AG10803 (cell line): ENCODE measurements around the gene ADGRV1.
A peak's percentile ranks its signal among the peaks of the same experiment; 100 is the strongest.

Source experiments
- DNase-seq: peaks from one replicate; pipeline ENCODE4 v3.0.0; 2010; ENCODE audit warnings: low read depth
- H3K4me3 ChIP-seq: 2 replicates; pipeline ENCODE4 v1.5.1; 2011; ENCODE audit warnings: mild to moderate bottlenecking, low read length, control low read depth
- TF ChIP-seq, protein P1 (sequence below): conservative IDR thresholded peaks from 2 replicates; pipeline ENCODE4 v1.5.1; 2011; ENCODE audit warnings: mild to moderate bottlenecking, low read length, control low read depth, inconsistent platforms

Gene ADGRV1, protein sequence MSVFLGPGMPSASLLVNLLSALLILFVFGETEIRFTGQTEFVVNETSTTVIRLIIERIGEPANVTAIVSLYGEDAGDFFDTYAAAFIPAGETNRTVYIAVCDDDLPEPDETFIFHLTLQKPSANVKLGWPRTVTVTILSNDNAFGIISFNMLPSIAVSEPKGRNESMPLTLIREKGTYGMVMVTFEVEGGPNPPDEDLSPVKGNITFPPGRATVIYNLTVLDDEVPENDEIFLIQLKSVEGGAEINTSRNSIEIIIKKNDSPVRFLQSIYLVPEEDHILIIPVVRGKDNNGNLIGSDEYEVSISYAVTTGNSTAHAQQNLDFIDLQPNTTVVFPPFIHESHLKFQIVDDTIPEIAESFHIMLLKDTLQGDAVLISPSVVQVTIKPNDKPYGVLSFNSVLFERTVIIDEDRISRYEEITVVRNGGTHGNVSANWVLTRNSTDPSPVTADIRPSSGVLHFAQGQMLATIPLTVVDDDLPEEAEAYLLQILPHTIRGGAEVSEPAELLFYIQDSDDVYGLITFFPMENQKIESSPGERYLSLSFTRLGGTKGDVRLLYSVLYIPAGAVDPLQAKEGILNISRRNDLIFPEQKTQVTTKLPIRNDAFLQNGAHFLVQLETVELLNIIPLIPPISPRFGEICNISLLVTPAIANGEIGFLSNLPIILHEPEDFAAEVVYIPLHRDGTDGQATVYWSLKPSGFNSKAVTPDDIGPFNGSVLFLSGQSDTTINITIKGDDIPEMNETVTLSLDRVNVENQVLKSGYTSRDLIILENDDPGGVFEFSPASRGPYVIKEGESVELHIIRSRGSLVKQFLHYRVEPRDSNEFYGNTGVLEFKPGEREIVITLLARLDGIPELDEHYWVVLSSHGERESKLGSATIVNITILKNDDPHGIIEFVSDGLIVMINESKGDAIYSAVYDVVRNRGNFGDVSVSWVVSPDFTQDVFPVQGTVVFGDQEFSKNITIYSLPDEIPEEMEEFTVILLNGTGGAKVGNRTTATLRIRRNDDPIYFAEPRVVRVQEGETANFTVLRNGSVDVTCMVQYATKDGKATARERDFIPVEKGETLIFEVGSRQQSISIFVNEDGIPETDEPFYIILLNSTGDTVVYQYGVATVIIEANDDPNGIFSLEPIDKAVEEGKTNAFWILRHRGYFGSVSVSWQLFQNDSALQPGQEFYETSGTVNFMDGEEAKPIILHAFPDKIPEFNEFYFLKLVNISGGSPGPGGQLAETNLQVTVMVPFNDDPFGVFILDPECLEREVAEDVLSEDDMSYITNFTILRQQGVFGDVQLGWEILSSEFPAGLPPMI (N-terminal part only)

DNA sequence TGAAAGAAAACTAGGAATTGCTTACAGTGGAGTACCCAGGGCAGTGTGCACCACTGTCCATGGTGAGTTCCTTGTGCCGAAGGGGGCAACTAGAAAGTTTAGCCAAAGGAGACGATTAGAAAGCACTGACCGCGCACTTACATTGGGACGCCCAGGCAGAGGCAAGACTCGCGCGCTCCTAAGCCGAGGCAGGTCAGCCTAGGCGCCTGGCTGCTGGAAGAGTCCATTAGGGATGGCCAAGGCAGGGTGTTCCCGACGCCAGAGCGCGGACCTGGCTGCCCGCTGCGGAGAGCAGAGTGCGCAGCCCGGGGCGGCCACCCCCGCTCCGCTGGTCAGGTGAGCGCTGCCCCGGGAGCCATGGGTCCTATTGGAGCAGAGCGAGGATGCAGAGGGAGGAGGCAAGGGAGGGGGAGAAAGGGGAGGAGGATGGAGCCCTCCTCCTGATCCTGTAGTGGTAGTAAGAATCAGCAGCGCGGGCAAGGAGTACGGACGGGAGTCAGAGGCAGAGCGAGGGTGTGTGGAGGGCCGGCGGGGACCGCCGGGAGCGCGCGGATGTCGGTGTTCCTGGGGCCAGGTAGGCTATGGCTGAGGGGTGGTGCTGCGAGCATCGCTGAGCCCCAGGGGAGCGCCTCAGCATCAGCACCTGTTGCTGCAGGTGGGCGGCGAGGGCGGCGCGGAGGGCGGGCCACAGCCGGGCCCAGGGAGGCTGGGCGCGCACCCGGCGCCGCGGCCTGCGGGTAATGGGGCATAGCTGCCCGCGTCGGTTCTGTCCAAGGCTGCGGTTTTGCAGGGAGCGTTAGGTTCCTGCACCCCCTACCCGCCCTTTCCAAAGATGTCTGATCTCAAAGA lies at the start of gene ADGRV1:
TSS of gene ADGRV1 (plus strand) at position 454 of the 849 bp plus-strand sequence. CDS start at position 553, 99 bp downstream.
- TF ChIP-seq, protein P1, sequence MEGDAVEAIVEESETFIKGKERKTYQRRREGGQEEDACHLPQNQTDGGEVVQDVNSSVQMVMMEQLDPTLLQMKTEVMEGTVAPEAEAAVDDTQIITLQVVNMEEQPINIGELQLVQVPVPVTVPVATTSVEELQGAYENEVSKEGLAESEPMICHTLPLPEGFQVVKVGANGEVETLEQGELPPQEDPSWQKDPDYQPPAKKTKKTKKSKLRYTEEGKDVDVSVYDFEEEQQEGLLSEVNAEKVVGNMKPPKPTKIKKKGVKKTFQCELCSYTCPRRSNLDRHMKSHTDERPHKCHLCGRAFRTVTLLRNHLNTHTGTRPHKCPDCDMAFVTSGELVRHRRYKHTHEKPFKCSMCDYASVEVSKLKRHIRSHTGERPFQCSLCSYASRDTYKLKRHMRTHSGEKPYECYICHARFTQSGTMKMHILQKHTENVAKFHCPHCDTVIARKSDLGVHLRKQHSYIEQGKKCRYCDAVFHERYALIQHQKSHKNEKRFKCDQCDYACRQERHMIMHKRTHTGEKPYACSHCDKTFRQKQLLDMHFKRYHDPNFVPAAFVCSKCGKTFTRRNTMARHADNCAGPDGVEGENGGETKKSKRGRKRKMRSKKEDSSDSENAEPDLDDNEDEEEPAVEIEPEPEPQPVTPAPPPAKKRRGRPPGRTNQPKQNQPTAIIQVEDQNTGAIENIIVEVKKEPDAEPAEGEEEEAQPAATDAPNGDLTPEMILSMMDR, result no peak
- DNase-seq, result peak; percentile 23
- H3K4me3 ChIP-seq, result peak within 1 kb of the TSS; percentile 24

DNA sequence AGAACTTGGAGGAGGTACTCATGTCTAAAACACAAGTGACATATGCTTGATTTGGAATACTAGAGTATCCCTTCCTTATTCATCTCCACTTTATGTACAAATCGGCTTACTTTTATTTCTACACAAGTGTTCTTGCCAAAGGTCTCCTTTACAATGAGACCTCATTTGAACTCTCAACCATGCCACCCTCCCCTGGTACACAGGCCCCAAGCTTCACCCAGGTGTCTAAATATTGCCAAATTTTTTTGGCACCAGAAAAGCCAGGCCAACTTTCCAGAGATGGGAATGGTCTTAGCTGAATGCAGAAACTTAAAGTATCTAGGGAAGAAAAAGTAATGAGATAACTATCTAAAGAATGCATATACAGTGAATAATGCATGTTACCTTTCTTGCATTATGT lies 48.2 kb upstream of the ADGRV1 start:
- TF ChIP-seq, protein P1, result no peak
- DNase-seq, result no peak
- H3K4me3 ChIP-seq, result no peak overlapping the region

DNA sequence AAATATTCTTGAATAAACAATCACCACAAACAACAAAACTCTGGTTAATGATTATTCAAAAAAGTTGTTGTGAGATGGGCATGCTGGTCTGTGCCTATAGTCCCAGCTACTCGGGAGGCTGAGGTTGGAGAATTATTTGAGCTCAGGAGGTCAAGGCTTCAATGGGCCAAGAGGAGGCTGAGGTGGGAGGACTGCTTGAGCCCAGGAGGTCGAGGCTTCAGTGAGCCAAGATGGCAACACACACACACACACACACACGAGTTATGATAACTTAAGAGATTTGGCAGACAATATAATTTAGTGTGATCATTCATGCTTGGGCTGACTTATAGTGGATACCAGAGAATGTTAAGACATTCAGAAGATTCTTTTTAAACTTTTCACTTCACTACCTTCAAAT lies 44.1 kb upstream of the ADGRV1 start:
- TF ChIP-seq, protein P1, result no peak
- H3K4me3 ChIP-seq, result no peak overlapping the region
- no peak for DNase-seq

DNA sequence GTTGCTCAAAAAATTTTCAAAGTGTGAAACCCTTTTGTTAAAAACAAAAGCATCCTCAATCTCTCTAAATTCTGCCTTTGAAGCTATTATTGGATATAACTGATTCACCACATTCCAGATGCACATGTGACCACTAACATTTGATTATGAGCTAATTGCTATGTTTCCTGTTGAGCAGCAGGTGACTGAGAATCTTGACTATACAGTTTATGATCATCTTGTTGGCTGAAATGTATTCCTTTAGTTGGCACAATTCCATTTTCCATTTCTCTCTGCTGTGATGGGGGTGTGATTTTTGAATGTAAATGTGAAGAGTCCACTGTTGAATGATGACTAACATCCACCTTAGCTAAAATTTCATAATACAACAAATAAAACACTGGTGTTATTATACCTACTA lies 39.9 kb upstream of the ADGRV1 start:
- no peak overlapping the region for H3K4me3 ChIP-seq
- DNase-seq, result peak; percentile 30
- TF ChIP-seq, protein P1, result no peak

DNA sequence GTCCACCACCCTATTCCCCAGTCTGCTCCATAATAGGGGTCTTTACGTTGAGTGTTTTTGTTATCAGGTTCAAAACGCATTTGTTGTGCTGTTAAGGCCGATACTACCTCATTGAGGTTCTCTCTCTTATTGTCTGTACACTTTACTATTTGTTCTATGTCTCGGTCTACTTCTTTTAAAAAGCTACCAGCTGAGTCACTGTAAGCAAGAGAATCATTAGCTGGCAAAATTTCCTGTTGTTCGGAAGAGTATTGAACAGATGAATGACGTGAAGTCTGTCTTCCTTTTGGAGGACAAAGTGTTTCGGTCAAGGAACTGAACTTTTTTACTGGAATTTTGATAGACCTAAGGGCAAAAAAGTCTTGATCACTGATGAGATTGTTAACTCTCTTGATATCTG lies 39.5 kb upstream of the ADGRV1 start:
- no peak overlapping the region for H3K4me3 ChIP-seq
- TF ChIP-seq, protein P1, result no peak
- no peak for DNase-seq

DNA sequence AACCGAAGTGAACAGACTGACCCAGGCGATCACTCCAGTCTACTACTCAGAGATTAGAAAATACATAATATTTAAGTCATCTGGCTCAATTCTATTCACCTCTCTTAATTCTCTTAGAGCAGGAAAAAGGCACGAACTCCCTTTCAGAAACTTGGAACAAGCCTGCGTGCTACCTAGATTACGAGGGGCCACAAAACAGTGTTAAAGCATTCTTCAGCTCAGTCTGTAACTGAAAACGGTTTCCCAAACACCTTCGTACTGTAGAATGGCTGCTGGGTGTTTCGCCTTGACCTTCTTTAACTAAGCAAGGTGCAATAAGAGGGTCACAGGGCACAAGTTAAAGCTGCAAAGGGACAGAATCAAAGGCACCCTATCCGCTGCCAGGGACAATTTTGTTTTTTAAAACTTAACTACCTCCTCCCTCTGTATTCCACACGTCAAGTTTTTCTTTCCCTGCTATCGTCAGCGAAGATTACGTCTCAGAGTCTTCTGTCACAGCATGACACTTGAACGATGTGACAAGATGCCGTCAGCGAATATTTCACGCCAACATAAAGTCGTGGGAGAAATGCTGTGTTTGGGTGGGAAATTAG lies 29.9 kb upstream of the ADGRV1 start:
- TF ChIP-seq, protein P1, result no peak
- DNase-seq, result peak; percentile 11
- peak overlapping the region; percentile 98 for H3K4me3 ChIP-seq
